ENCODE results near the gene GNG7.

GNG7 gene

DNA sequence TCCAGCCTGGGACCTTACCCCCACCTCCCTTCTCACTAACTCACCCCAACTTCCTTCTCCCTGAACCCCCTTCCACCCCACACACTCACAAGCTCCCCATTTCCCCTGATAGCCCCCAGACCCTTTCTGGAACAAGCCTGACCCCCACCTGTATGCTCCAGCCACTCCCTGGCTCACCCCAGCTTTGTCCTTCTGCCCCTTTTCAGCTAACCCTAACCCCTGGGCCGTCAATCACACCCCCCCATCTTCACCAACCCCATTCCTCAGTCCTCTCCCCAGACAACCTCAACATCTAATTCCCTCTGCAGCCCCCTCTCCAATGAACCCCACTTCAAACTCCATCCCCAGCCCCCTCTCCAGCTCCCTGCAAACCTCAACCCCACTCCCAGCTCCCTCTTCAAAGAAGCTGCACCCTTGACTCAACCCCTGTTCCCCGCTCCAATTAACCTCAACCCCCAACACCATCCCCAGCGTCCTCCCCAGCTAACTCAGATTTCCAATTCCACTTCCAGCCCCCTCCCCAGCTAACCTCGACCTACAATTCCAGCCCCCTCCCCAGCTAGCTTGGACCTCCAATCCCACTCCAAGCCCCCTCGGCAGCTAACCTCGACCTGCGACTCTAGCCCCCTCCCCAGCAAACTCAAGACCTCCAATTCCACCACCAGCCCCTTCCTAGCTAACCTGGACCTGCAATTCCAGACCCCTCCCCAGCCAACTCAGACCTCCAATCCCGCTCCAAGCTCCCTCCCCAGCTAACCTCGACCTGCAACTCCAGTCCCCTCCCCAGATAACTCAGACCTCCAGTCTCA, 929 bp downstream of the GNG7 start:
- Histone ChIP-seq H3K4me2 (ENCODE audit: low read length) (no peak overlapping the region), H3K4me3 (ENCODE audit: low read length) (no peak overlapping the region), H3K9me3 (replicated peaks; ENCODE audit: low read length) (no peaks in the 10 kb centered on the region), H3K27me3 (ENCODE audit: control insufficient read depth, insufficient read depth, low read length) (peaks cover 47% of the 10 kb centered on the region), H3K4me1 (ENCODE audit: control insufficient read depth, insufficient read depth, low read length) (peaks cover 3% of the 10 kb centered on the region), H3K9ac (ENCODE audit: low read depth, low read length) (no peak overlapping the region), H3K36me3 (ENCODE audit: insufficient read depth, low read length) (no peaks in the 10 kb centered on the region)

DNA sequence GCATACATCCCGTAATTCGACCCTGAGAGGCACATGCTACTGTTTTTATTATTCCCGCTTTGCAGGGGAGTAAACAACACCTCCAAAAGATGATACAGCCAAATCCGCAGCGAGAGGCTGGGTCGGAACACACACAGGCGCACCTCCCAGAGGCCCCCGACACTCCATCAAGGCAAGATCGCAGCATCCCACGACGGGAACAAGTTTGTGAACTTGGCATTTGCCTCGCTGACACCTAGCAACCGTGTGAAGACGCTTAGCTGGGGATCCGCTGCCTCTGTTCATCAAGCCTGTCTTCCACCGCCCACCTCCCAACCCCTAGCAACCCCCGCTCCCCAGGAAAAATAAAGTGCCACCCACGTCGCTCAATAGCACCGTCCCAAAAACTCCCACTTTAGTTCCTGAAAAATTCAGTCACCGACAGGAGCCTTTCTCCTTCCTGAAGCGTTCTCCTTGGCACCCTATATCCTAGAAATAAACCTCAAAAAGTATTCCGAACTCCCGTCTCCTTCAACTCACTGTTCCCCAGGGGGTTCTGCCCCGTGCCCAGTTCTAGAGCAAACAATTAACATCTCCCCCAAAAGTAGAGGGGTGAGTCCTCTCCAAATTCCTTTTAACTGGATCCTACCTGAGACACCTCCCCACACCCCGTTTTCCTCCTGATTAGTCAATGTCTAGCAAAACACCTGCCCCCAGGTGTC, 1.7 kb downstream of the GNG7 start:
- no peak overlapping the region for H3K4me2 ChIP-seq (ENCODE audit: low read length)
- H3K4me3 ChIP-seq (ENCODE audit: low read length), result no peak overlapping the region
- peaks cover 47% of the 10 kb centered on the region for H3K27me3 ChIP-seq (ENCODE audit: control insufficient read depth, insufficient read depth, low read length)
- H3K4me1 ChIP-seq (ENCODE audit: control insufficient read depth, insufficient read depth, low read length), result peaks cover 3% of the 10 kb centered on the region
- no peak overlapping the region for H3K9ac ChIP-seq (ENCODE audit: low read depth, low read length)
- no peaks in the 10 kb centered on the region for H3K36me3 ChIP-seq (ENCODE audit: insufficient read depth, low read length)
- no peaks in the 10 kb centered on the region for H3K9me3 ChIP-seq (replicated peaks; ENCODE audit: low read length)

DNA sequence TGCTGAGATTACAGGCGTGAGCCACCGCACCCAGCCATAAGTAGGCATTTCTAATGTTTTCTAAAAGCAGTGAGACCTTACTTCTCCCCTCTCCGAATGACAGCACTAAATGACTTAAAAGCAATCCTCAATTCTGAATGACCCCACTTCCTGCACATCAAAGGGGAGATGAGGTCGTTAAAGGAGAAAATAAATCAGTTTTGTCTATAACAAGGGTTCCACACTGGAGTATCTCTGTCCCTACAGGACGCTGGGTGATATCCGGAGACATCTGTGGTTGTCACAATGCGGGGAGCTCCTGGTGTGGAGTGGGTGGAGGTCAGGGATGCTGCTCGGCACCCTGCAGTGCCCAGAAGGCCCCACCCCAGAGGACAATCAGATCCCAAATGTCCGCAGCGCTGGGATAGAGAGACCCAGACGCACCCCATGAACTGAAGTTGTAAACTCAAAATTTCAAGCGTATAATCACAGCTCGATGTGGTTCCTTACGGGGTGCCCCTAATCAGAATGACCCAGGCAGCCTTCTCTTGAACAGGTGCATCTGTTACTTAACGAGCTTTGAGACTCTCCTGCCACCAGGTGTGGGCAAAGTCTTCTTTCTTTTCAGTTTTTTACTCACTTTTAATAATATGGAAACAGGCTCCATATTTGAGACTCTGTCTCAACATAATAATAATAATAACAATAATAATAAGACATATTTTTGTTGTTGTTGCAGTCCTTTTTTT, 2.9 kb downstream of the GNG7 start:
- no peak overlapping the region for H3K9ac ChIP-seq (ENCODE audit: low read depth, low read length)
- H3K36me3 ChIP-seq (ENCODE audit: insufficient read depth, low read length), result no peaks in the 10 kb centered on the region
- peaks cover 3% of the 10 kb centered on the region for H3K4me1 ChIP-seq (ENCODE audit: control insufficient read depth, insufficient read depth, low read length)
- peaks cover 58% of the 10 kb centered on the region for H3K27me3 ChIP-seq (ENCODE audit: control insufficient read depth, insufficient read depth, low read length)
- H3K4me2 ChIP-seq (ENCODE audit: low read length), result no peak overlapping the region
- H3K9me3 ChIP-seq (replicated peaks; ENCODE audit: low read length), result no peaks in the 10 kb centered on the region
- no peak overlapping the region for H3K4me3 ChIP-seq (ENCODE audit: low read length)

DNA sequence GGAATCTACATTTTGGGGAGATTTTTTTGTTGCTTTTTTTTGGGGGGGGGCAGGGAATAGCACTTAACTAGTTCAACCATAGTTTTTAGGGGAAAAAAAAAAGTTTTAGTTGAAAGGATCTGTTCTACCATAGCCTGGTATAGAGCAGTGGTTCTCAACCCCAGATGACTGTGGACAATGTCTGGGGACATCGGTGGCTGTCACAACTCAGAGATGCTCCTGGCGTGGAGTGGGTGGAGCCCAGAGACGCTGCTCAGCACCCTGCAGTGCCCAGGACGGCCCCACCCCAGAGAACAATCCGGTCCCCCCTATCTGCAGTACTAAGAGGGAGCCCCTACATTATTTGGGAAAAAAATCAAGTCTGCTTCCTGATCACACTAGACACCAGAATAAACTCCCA, 8.3 kb downstream of the GNG7 start:
- Histone ChIP-seq H3K4me2 (ENCODE audit: low read length) (no peak overlapping the region), H3K36me3 (ENCODE audit: insufficient read depth, low read length) (no peaks in the 10 kb centered on the region), H3K9me3 (replicated peaks; ENCODE audit: low read length) (no peaks in the 10 kb centered on the region), H3K4me3 (ENCODE audit: low read length) (no peak overlapping the region), H3K27me3 (ENCODE audit: control insufficient read depth, insufficient read depth, low read length) (peaks cover 33% of the 10 kb centered on the region), H3K4me1 (ENCODE audit: control insufficient read depth, insufficient read depth, low read length) (no peaks in the 10 kb centered on the region), H3K9ac (ENCODE audit: low read depth, low read length) (no peak overlapping the region)

DNA sequence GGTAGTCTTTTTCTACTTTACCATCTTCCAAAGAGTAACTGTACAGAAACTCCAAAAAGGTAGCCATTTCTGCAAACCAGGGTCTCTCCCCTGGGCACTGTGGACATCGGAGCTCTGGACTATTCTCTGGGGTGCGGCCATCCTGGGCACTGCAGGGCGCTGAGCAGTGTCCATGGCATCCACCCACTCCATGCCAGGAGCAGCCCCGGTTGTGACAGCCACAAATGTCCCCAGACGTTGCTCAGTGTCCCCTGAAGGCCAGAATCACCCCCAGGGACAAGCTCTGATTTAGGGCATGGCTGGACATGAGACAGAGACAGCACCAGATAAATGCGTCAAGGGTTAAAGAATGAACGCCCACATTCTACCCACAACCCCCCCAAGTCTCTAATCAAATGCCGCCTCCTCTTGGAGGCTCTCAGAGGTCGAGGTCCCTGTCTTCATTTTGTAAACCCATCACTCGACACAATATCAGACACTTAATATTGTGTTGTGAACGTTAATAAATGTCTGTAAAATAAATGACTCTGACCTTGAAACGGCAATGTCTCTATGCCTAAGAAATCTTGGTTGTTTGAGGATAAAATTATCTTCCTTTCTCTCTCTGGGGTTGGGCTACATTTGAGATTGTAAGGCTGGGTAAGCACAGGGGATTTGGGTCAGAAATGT, 8.9 kb downstream of the GNG7 start:
- no peaks in the 10 kb centered on the region for H3K4me1 ChIP-seq (ENCODE audit: control insufficient read depth, insufficient read depth, low read length)

DNA sequence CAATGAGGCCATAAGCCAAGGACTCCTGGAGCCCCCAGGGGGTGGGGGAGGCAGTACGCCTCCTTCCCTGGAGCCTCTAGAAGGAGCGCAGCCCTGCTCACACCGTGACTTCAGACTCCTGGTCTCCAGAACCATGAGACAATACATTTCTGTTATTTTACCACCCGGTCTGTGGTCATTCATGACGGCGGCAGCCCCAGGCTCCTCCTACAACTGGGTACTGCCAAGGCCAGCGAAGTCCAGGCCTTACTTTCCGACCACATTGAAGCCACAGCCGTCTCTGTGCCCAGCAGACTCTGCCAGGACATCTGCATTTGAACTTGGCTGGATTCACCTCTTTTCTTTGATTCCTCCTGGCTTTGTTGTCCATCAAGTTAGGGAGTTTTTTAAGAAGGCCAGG, 10.5 kb downstream of the GNG7 start:
- H3K27me3 ChIP-seq (ENCODE audit: control insufficient read depth, insufficient read depth, low read length), result peaks cover 26% of the 10 kb centered on the region
- H3K36me3 ChIP-seq (ENCODE audit: insufficient read depth, low read length), result no peaks in the 10 kb centered on the region
- no peak overlapping the region for H3K4me3 ChIP-seq (ENCODE audit: low read length)
- H3K9me3 ChIP-seq (replicated peaks; ENCODE audit: low read length), result no peaks in the 10 kb centered on the region
- H3K4me2 ChIP-seq (ENCODE audit: low read length), result no peak overlapping the region
- no peak overlapping the region for H3K9ac ChIP-seq (ENCODE audit: low read depth, low read length)
- H3K4me1 ChIP-seq (ENCODE audit: control insufficient read depth, insufficient read depth, low read length), result no peaks in the 10 kb centered on the region

More for the DNA sequence above, 8.9 kb downstream of the GNG7 start:
- H3K9me3 ChIP-seq (replicated peaks; ENCODE audit: low read length), result no peaks in the 10 kb centered on the region
- H3K4me2 ChIP-seq (ENCODE audit: low read length), result no peak overlapping the region
- no peaks in the 10 kb centered on the region for H3K36me3 ChIP-seq (ENCODE audit: insufficient read depth, low read length)
- no peak overlapping the region for H3K9ac ChIP-seq (ENCODE audit: low read depth, low read length)
- H3K4me3 ChIP-seq (ENCODE audit: low read length), result no peak overlapping the region
- peaks cover 29% of the 10 kb centered on the region for H3K27me3 ChIP-seq (ENCODE audit: control insufficient read depth, insufficient read depth, low read length)

DNA sequence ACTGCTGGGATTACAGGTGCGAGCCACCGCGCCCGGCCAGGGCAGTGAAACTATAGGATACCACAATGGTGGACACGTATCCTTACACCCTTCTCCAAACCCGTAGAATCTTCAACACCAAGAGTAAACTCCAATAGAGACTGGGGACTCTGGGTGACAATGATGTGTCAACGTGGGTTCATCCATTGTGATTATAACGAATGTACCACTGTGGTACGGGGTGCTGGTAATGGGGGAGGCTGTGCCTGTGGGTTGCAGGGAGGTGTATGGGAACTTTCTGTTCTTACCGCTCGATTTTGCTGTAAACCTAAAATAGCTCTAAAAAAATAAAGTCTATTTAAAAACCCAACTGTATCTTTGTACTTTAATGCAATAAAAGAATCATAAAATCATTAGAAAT, 11.6 kb downstream of the GNG7 start:
- no peaks in the 10 kb centered on the region for H3K36me3 ChIP-seq (ENCODE audit: insufficient read depth, low read length)
- no peak overlapping the region for H3K9ac ChIP-seq (ENCODE audit: low read depth, low read length)
- no peaks in the 10 kb centered on the region for H3K4me1 ChIP-seq (ENCODE audit: control insufficient read depth, insufficient read depth, low read length)
- no peak overlapping the region for H3K4me3 ChIP-seq (ENCODE audit: low read length)
- peaks cover 26% of the 10 kb centered on the region for H3K27me3 ChIP-seq (ENCODE audit: control insufficient read depth, insufficient read depth, low read length)
- no peak overlapping the region for H3K4me2 ChIP-seq (ENCODE audit: low read length)
- no peaks in the 10 kb centered on the region for H3K9me3 ChIP-seq (replicated peaks; ENCODE audit: low read length)

DNA sequence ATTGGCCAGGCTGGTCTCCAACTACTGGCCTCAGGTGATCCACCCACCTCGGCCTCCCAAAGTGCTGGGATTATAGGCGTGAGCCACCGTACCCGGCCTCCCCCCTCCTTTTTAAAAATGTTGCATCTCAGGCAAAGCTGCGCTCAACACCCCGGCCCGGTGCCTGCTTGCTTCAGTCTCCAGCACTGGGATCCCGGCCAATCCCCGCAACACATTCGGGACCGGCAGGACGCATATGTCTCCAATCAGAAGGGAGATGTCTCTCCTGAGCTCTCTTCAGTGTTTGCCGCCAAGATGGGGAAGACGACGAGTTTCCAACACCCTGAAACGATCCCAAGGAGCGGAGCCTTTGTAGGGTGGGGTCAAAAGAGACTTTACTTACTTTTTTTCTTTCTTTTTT, 16.1 kb downstream of the GNG7 start:
- no peak overlapping the region for H3K9ac ChIP-seq (ENCODE audit: low read depth, low read length)
- no peaks in the 10 kb centered on the region for H3K36me3 ChIP-seq (ENCODE audit: insufficient read depth, low read length)
- no peak overlapping the region for H3K4me2 ChIP-seq (ENCODE audit: low read length)
- H3K27me3 ChIP-seq (ENCODE audit: control insufficient read depth, insufficient read depth, low read length), result no peaks in the 10 kb centered on the region
- H3K4me3 ChIP-seq (ENCODE audit: low read length), result no peak overlapping the region
- H3K9me3 ChIP-seq (replicated peaks; ENCODE audit: low read length), result no peaks in the 10 kb centered on the region
- no peaks in the 10 kb centered on the region for H3K4me1 ChIP-seq (ENCODE audit: control insufficient read depth, insufficient read depth, low read length)

DNA sequence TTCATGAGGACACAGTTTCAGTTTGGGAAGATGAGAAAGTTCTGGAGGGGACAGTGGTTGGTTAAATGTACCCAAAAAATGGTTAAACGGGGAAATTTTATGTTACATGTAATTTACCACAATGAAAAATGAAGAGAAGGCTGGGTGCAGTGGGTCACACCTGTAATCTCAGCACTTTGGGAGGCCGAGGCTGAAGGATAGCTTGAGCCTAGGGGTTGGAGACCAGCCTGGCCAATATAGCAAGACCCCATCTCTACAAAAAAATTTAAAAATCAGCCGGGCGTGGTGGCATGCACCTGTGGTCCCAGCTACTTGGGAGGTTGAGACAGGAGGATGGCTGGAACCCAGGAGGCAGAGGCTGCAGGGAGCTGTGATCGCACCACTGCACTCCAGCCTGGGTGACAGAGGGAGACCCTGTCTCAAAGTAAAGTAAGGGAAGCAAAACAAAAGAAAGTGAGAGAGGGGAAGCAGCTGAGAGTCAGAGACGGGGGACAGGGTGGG, 17.2 kb downstream of the GNG7 start:
- no peak overlapping the region for H3K9ac ChIP-seq (ENCODE audit: low read depth, low read length)
- no peaks in the 10 kb centered on the region for H3K27me3 ChIP-seq (ENCODE audit: control insufficient read depth, insufficient read depth, low read length)
- no peak overlapping the region for H3K4me3 ChIP-seq (ENCODE audit: low read length)
- H3K9me3 ChIP-seq (replicated peaks; ENCODE audit: low read length), result no peaks in the 10 kb centered on the region
- H3K36me3 ChIP-seq (ENCODE audit: insufficient read depth, low read length), result no peaks in the 10 kb centered on the region
- H3K4me1 ChIP-seq (ENCODE audit: control insufficient read depth, insufficient read depth, low read length), result no peaks in the 10 kb centered on the region
- no peak overlapping the region for H3K4me2 ChIP-seq (ENCODE audit: low read length)

DNA sequence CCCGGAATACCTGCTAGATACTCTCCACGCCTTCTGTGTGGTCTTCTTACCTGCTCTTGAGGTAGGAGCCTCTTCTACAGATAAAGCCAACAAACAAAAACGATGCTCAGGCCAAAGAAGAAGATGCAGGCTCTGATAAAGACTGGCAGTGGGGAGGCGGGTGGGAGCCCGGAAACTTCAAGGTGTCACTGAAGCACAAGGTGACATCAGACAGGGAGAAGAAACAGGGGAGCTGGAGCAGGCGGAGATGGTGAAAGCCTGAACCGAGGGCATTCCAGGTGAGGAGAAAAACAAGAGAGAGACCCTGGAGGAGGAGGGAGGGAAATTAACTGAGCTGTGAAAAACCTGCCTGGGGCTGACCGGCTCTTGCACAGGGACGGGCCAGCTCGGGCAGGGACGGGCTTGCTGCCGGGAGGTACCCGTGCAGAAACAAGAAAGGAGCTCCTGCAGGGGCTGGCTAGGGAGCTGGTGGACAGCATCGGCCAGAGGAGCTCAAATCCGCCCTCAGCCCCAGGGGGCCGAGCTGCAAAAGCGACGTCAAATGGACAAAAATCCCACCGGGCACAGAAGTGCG, 19.0 kb downstream of the GNG7 start:
- Histone ChIP-seq H3K4me2 (ENCODE audit: low read length) (no peak overlapping the region), H3K27me3 (ENCODE audit: control insufficient read depth, insufficient read depth, low read length) (peaks cover 4% of the 10 kb centered on the region), H3K36me3 (ENCODE audit: insufficient read depth, low read length) (no peaks in the 10 kb centered on the region), H3K9me3 (replicated peaks; ENCODE audit: low read length) (no peaks in the 10 kb centered on the region), H3K9ac (ENCODE audit: low read depth, low read length) (no peak overlapping the region), H3K4me3 (ENCODE audit: low read length) (no peak overlapping the region), H3K4me1 (ENCODE audit: control insufficient read depth, insufficient read depth, low read length) (no peaks in the 10 kb centered on the region)

DNA sequence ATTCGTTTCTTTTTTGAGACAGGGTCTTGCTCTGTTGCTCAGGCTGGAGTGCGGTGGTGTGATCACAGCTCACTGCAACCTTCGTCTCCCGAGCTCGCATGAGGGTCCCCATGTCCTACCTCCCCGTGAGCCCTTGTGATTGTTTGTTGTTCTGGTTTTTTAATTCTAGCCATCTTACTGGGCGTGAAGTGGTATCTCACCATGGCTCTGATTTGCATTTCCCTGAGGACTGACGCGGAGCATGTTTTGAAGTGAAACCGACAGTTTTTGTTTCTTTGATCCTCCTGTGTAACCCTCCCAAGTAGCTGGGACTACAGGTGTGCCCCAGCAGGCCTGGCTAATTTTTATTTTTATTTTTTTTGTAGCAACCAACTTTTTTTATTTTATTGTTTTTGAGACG, 21.7 kb downstream of the GNG7 start:
- H3K36me3 ChIP-seq (ENCODE audit: insufficient read depth, low read length), result no peaks in the 10 kb centered on the region
- H3K9me3 ChIP-seq (replicated peaks; ENCODE audit: low read length), result no peaks in the 10 kb centered on the region
- no peaks in the 10 kb centered on the region for H3K4me1 ChIP-seq (ENCODE audit: control insufficient read depth, insufficient read depth, low read length)
- H3K9ac ChIP-seq (ENCODE audit: low read depth, low read length), result no peak overlapping the region
- H3K4me2 ChIP-seq (ENCODE audit: low read length), result no peak overlapping the region
- no peak overlapping the region for H3K4me3 ChIP-seq (ENCODE audit: low read length)
- peaks cover 31% of the 10 kb centered on the region for H3K27me3 ChIP-seq (ENCODE audit: control insufficient read depth, insufficient read depth, low read length)
